ENCODE data around the gene BANP.
A peak's percentile ranks its signal among the peaks of the same experiment; 100 is the strongest.
"Not testable (repeated sequence)": the region's sequence is repeated elsewhere in the genome, so short reads cannot be mapped to it uniquely, and the experiment has no call there.

BANP gene

GRCh38 chr16:88047462-88047861 is 96.2 kb downstream of the BANP start:
- DNase-seq (ENCODE audit: low spot score), result no peak

GRCh38 chr16:88048985-88049384 is 97.8 kb downstream of the BANP start:
- DNase-seq (ENCODE audit: low spot score), result no peak

GRCh38 chr16:88049561-88050545 is 98.6 kb downstream of the BANP start:
- DNase-seq (ENCODE audit: low spot score), result no peak

GRCh38 chr16:88050952-88051660 is 99.9 kb downstream of the BANP start:
- DNase-seq (ENCODE audit: low spot score), result no peak

- DNase-seq (ENCODE audit: low spot score), result no peak
Measured at GRCh38 chr16:88052661-88053060, 101.4 kb downstream of the BANP start.

- not testable (repeated sequence) for DNase-seq (ENCODE audit: low spot score)
Measured at GRCh38 chr16:88053479-88053878, 102.2 kb downstream of the BANP start.

GRCh38 chr16:88055356-88055755 is 104.1 kb downstream of the BANP start:
- no peak for DNase-seq (ENCODE audit: low spot score)

GRCh38 chr16:88056212-88056611 is 105.0 kb downstream of the BANP start:
- no peak for DNase-seq (ENCODE audit: low spot score)

GRCh38 chr16:88057656-88058055 is 106.4 kb downstream of the BANP start:
- DNase-seq (ENCODE audit: low spot score), result no peak

- no peak for DNase-seq (ENCODE audit: low spot score)
Measured at GRCh38 chr16:88058136-88058535, 106.9 kb downstream of the BANP start.

GRCh38 chr16:88058817-88059216 is 107.6 kb downstream of the BANP start:
- no peak for DNase-seq (ENCODE audit: low spot score)

- no peak for DNase-seq (ENCODE audit: low spot score)
Measured at GRCh38 chr16:88059701-88060386, 108.6 kb downstream of the BANP start.

- no peak for DNase-seq (ENCODE audit: low spot score)
Measured at GRCh38 chr16:88060524-88061219, 109.4 kb downstream of the BANP start.

- no peak for DNase-seq (ENCODE audit: low spot score)
Measured at GRCh38 chr16:88061346-88062110, 110.3 kb downstream of the BANP start.

GRCh38 chr16:88062341-88063210 is 111.3 kb downstream of the BANP start:
- no peak for DNase-seq (ENCODE audit: low spot score)

- peak; percentile 18 for DNase-seq (ENCODE audit: low spot score)
Measured at GRCh38 chr16:88063211-88063773, 112.1 kb downstream of the BANP start.

- DNase-seq (ENCODE audit: low spot score), result no peak
Measured at GRCh38 chr16:88064011-88064888, 113.0 kb downstream of the BANP start.

- DNase-seq (ENCODE audit: low spot score), result no peak
Measured at GRCh38 chr16:88064889-88065746, 113.9 kb downstream of the BANP start.
